ENCODE results near the gene IMPDH2.
A peak's percentile ranks its signal among the peaks of the same experiment; 100 is the strongest.
"Not testable (repeated sequence)": the region's sequence is repeated elsewhere in the genome, so short reads cannot be mapped to it uniquely, and the experiment has no call there.

Gene IMPDH2

GRCh38 chr3:49022688-49023171 lies 6.5 kb downstream of the IMPDH2 start:
- DNase-seq: no peak

- DNase-seq: no peak
Measured at GRCh38 chr3:49021813-49022687, 7.1 kb downstream of the IMPDH2 start, which contains the start of gene NDUFAF3. NDUFAF3 (plus strand) TSS chr3:49022121; CDS start chr3:49022145, 24 bp downstream.

- DNase-seq: peak; percentile 98
Measured at GRCh38 chr3:49021213-49021812, 7.9 kb downstream of the IMPDH2 start.

- peak; percentile 62 for DNase-seq
Measured at GRCh38 chr3:49020330-49021212, 8.6 kb downstream of the IMPDH2 start.

- no peak for DNase-seq
Measured at GRCh38 chr3:49019941-49020329, 9.3 kb downstream of the IMPDH2 start.

- DNase-seq: no peak
Measured at GRCh38 chr3:49018707-49019006, 10.5 kb downstream of the IMPDH2 start.

GRCh38 chr3:49017971-49018706 lies 11.1 kb downstream of the IMPDH2 start, which contains the start of gene DALRD3:
DALRD3 (minus strand) TSS chr3:49018580; CDS start chr3:49018564, 16 bp downstream.
- DNase-seq: peak; percentile 91

GRCh38 chr3:49017229-49017970 lies 11.8 kb downstream of the IMPDH2 start:
- no peak for DNase-seq

- no peak for DNase-seq
Measured at GRCh38 chr3:49016414-49017228, 12.6 kb downstream of the IMPDH2 start.

- DNase-seq: no peak
Measured at GRCh38 chr3:49015765-49016164, 13.4 kb downstream of the IMPDH2 start.

GRCh38 chr3:49015072-49015471 lies 14.1 kb downstream of the IMPDH2 start:
- DNase-seq: no peak

- no peak for DNase-seq
Measured at GRCh38 chr3:49013738-49014660, 15.2 kb downstream of the IMPDH2 start.

- DNase-seq: no peak
Measured at GRCh38 chr3:49013113-49013737, 16.0 kb downstream of the IMPDH2 start.

- no peak for DNase-seq
Measured at GRCh38 chr3:49012441-49013017, 16.7 kb downstream of the IMPDH2 start.

- no peak for DNase-seq
Measured at GRCh38 chr3:49009396-49009795, 19.8 kb downstream of the IMPDH2 start.

GRCh38 chr3:49008627-49009026 lies 20.6 kb downstream of the IMPDH2 start:
- not testable (repeated sequence) for DNase-seq

GRCh38 chr3:49007771-49008528 lies 21.2 kb downstream of the IMPDH2 start:
- no peak for DNase-seq

All from right kidney (tissue), 1 donor.